ENCODE data around the gene ABO.
"Not testable (repeated sequence)": the region's sequence is repeated elsewhere in the genome, so short reads cannot be mapped to it uniquely, and the experiment has no call there.

DNA sequence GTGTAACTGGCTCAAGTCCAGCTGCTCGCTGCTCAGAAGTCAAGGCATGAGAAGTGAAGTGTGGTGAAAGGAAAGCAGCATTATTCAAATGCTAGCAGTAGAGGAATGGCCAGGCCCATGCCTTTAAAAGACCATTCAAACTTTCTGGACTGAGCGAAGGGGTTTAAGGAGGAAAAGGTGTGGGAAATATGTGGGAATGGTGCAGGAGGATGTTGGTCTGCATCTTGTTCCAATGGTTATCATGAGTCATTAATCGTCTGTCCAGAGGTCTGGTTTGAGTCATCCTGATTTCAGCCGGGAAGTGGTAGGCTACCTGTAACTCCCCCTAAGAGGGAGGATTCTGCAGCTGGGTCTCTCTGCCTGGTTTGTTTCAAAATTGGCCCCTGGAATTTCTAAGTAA lies 60.7 kb downstream of the ABO start:
- TF ChIP-seq EZH2 (IDR thresholded peaks at IDR 0.05; ENCODE audit: insufficient read depth, poor library complexity, severe bottlenecking); EZH2phosphoT487 (IDR thresholded peaks at IDR 0.05; ENCODE audit: insufficient read depth, low read depth): not testable (repeated sequence)
